GM21515 (cell line): ENCODE results near the gene MTCL1.

ENCODE experiments used
- ATAC-seq: cut with Tn5 transposase; IDR thresholded peaks from one replicate; pipeline ENCODE4 v1.9.1; 2021; ENCODE audit not compliant: unreplicated experiment

MTCL1 gene

GRCh38 chr18:8854962-8855361 lies 149.6 kb downstream of the MTCL1 start:
- ATAC-seq = no peak

- no peak for ATAC-seq
Observed at GRCh38 chr18:8856212-8856611, 150.9 kb downstream of the MTCL1 start.

- no peak for ATAC-seq
Observed at GRCh38 chr18:8856769-8857393, 151.5 kb downstream of the MTCL1 start.

- no peak for ATAC-seq
Observed at GRCh38 chr18:8857806-8858205, 152.4 kb downstream of the MTCL1 start.

GRCh38 chr18:8858888-8859511 lies 153.6 kb downstream of the MTCL1 start:
- no peak for ATAC-seq

- ATAC-seq = no peak
Observed at GRCh38 chr18:8860845-8861642, 155.7 kb downstream of the MTCL1 start.

- ATAC-seq = no peak
Observed at GRCh38 chr18:8863427-8863826, 158.1 kb downstream of the MTCL1 start.

- ATAC-seq = no peak
Observed at GRCh38 chr18:8865934-8866333, 160.6 kb downstream of the MTCL1 start.

GRCh38 chr18:8866679-8867078 lies 161.3 kb downstream of the MTCL1 start:
- no peak for ATAC-seq

- ATAC-seq = no peak
Observed at GRCh38 chr18:8868276-8868675, 162.9 kb downstream of the MTCL1 start.

GRCh38 chr18:8868779-8869415 lies 163.5 kb downstream of the MTCL1 start:
- no peak for ATAC-seq

- no peak for ATAC-seq
Observed at GRCh38 chr18:8869696-8870095, 164.3 kb downstream of the MTCL1 start.

- no peak for ATAC-seq
Observed at GRCh38 chr18:8870528-8870927, 165.2 kb downstream of the MTCL1 start.

- ATAC-seq = no peak
Observed at GRCh38 chr18:8871489-8871888, 166.1 kb downstream of the MTCL1 start.

- ATAC-seq = no peak
Observed at GRCh38 chr18:8874872-8875271, 169.5 kb downstream of the MTCL1 start.

GRCh38 chr18:8876887-8877286 lies 171.5 kb downstream of the MTCL1 start:
- ATAC-seq = no peak

- no peak for ATAC-seq
Observed at GRCh38 chr18:8881103-8881502, 175.7 kb downstream of the MTCL1 start.
